Neural progenitor cell (in vitro differentiated cells): ENCODE data around the gene SLC36A1.

ENCODE experiments used
- CTCF ChIP-seq: fragments of 200-600 bp; sonication (generic); IDR thresholded peaks from 2 replicates; pipeline ENCODE4 v1.5.1; 2017; ENCODE audit warnings: antibody characterized with exemption, mild to moderate bottlenecking
- EZH2 ChIP-seq: fragments of 200-600 bp; sonication (generic); IDR thresholded peaks from 2 replicates; pipeline ENCODE4 v1.6.1; 2017; ENCODE audit warnings: antibody characterized with exemption, mild to moderate bottlenecking, moderate library complexity
- EZH2phosphoT487 ChIP-seq: fragments of 200-600 bp; sonication (generic); IDR thresholded peaks from 2 replicates; pipeline ENCODE4 v1.6.1; 2017; ENCODE audit warnings: antibody characterized with exemption

GRCh38 chr5:151483647-151484046 lies 36.2 kb downstream of the SLC36A1 start:
- TF ChIP-seq CTCF (no peak), EZH2 (no peak), EZH2phosphoT487 (no peak)
